ENCODE measurements around the gene RAD51B. TPM values are rescaled to one million over a fixed set of nuclear protein-coding genes. Genes with fewer than 3 reads are reported as not detected.

RAD51B gene
- total and polyA plus RNA-seq, 9 donors, result 21.6 to 70.1 (median 35.1) TPM

GRCh38 chr14:68367536-68367935, 548.0 kb downstream of the RAD51B start:
- Histone ChIP-seq H3K4me3 (no peak overlapping the region), H3K27me3 (no peaks in the 10 kb centered on the region), H3K27ac (no peak overlapping the region), H3K36me3 (no peaks in the 10 kb centered on the region), H3K4me1 (ENCODE audit: insufficient read depth) (peaks cover 7% of the 10 kb centered on the region), H3K9me3 (no peaks in the 10 kb centered on the region)
- no peak for TF ChIP-seq EP300 (IDR thresholded peaks at IDR 0.05)
- no peak for DNase-seq
- intact Hi-C loops (cut with DNase I), result no loop called here
- 36 to 53% (median 37%) methylated on average over 5 of the region's 5 CpGs for WGBS, 3 donors

- peaks cover 7% of the 10 kb centered on the region for H3K4me1 ChIP-seq (ENCODE audit: insufficient read depth)
- DNase-seq, result no peak
- no peak for TF ChIP-seq EP300 (IDR thresholded peaks at IDR 0.05)
- TF ChIP-seq, protein P1, sequence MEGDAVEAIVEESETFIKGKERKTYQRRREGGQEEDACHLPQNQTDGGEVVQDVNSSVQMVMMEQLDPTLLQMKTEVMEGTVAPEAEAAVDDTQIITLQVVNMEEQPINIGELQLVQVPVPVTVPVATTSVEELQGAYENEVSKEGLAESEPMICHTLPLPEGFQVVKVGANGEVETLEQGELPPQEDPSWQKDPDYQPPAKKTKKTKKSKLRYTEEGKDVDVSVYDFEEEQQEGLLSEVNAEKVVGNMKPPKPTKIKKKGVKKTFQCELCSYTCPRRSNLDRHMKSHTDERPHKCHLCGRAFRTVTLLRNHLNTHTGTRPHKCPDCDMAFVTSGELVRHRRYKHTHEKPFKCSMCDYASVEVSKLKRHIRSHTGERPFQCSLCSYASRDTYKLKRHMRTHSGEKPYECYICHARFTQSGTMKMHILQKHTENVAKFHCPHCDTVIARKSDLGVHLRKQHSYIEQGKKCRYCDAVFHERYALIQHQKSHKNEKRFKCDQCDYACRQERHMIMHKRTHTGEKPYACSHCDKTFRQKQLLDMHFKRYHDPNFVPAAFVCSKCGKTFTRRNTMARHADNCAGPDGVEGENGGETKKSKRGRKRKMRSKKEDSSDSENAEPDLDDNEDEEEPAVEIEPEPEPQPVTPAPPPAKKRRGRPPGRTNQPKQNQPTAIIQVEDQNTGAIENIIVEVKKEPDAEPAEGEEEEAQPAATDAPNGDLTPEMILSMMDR (IDR thresholded peaks at IDR 0.05), result no peak
- TF ChIP-seq POLR2A (IDR thresholded peaks at IDR 0.05), result no peak
- H3K27me3 ChIP-seq, result no peaks in the 10 kb centered on the region
- H3K4me3 ChIP-seq, result no peak overlapping the region
- intact Hi-C loops (cut with DNase I), result no loop called here
- H3K9me3 ChIP-seq, result no peaks in the 10 kb centered on the region
- H3K36me3 ChIP-seq, result no peaks in the 10 kb centered on the region
- no peak overlapping the region for H3K27ac ChIP-seq
- WGBS, 3 donors, result 86 to 89% (median 89%) methylated on average over 3 of the region's 3 CpGs
These were observed 549.3 kb downstream of the RAD51B start for GRCh38 chr14:68368850-68369249.

- DNase-seq, result no peak
- peaks cover 5% of the 10 kb centered on the region for H3K4me1 ChIP-seq (ENCODE audit: insufficient read depth)
- no peaks in the 10 kb centered on the region for H3K9me3 ChIP-seq
- H3K27ac ChIP-seq, result no peak overlapping the region
- no peak overlapping the region for H3K4me3 ChIP-seq
- TF ChIP-seq POLR2A (IDR thresholded peaks at IDR 0.05) (no peak), EP300 (IDR thresholded peaks at IDR 0.05) (no peak)
- TF ChIP-seq, protein P1 (IDR thresholded peaks at IDR 0.05), result no peak
- 74 to 82% (median 77%) methylated on average over 6 of the region's 6 CpGs for WGBS, 3 donors
- H3K27me3 ChIP-seq, result no peaks in the 10 kb centered on the region
- intact Hi-C loops (cut with DNase I), result no loop called here
- H3K36me3 ChIP-seq, result no peaks in the 10 kb centered on the region
These were observed 549.9 kb downstream of the RAD51B start for GRCh38 chr14:68369281-68370056.

- intact Hi-C loops (cut with DNase I), result no loop called here
These were observed 550.4 kb downstream of the RAD51B start for GRCh38 chr14:68370057-68370360.

GRCh38 chr14:68372368-68372767, 552.8 kb downstream of the RAD51B start:
- Histone ChIP-seq H3K4me1 (ENCODE audit: insufficient read depth) (peaks cover 2% of the 10 kb centered on the region), H3K27ac (no peak overlapping the region), H3K9me3 (no peaks in the 10 kb centered on the region), H3K4me3 (no peak overlapping the region), H3K36me3 (no peaks in the 10 kb centered on the region), H3K27me3 (no peaks in the 10 kb centered on the region)
- DNase-seq, result no peak
- intact Hi-C loops (cut with DNase I), result no loop called here
- no peak for TF ChIP-seq EP300 (IDR thresholded peaks at IDR 0.05)
- TF ChIP-seq, protein P1 (IDR thresholded peaks at IDR 0.05), result no peak
- no peak for TF ChIP-seq POLR2A (IDR thresholded peaks at IDR 0.05)
- 95 to 96% (median 95%) methylated on average over 2 of the region's 2 CpGs for WGBS, 3 donors

More at GRCh38 chr14:68370057-68370360, 550.4 kb downstream of the RAD51B start:
- Histone ChIP-seq H3K4me1 (ENCODE audit: insufficient read depth) (peaks cover 1% of the 10 kb centered on the region), H3K9me3 (no peaks in the 10 kb centered on the region), H3K36me3 (no peaks in the 10 kb centered on the region), H3K27ac (no peak overlapping the region), H3K4me3 (no peak overlapping the region), H3K27me3 (no peaks in the 10 kb centered on the region)
- TF ChIP-seq EP300 (IDR thresholded peaks at IDR 0.05), result no peak
- no peak for TF ChIP-seq POLR2A (IDR thresholded peaks at IDR 0.05)
- TF ChIP-seq, protein P1 (IDR thresholded peaks at IDR 0.05), result no peak
- DNase-seq, result no peak

Data from ovary (tissue), 9 donors.